ENCODE results near the gene SLC12A8. TPM values are rescaled to one million over a fixed set of nuclear protein-coding genes. Genes with fewer than 3 reads are reported as not detected.
A peak's percentile ranks its signal among the peaks of the same experiment; 100 is the strongest.
"Not testable (repeated sequence)": the region's sequence is repeated elsewhere in the genome, so short reads cannot be mapped to it uniquely, and the experiment has no call there.

The SLC12A8 gene
- total and polyA plus RNA-seq, 12 donors, result 1.0 to 5.9 (median 1.8) TPM

DNA sequence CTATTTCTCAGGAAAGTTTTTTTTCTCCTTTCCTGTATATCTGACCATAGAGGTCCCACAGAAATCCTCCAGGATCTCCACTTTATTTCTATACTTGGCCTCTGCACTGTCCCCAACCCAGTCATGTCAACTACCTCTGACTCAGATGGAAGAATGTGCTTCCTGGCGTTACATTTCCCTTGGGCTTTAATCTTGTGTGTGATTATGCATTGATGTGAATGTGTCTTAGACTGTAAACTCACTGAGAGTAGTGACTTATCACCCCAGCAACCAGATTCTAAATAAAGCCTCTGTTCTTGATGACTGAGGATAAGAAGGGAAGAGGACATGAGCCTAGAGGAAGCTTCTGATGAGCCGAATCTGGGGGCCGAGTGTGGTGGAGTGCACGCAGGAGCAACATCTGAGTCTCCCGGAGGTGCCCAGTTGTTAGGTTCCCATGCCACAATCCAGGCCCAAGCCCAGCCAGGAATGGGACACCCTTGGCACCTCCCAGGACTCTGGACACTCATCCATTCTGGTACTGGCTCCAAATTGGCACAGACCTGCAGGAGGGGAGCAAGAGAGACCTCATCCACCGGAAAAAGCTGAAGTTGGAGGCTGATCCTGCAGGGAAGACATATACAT lies 124.7 kb downstream of the SLC12A8 start:
- intact Hi-C loops (cut with DNase I), result no loop called here
- TF ChIP-seq, protein P1, sequence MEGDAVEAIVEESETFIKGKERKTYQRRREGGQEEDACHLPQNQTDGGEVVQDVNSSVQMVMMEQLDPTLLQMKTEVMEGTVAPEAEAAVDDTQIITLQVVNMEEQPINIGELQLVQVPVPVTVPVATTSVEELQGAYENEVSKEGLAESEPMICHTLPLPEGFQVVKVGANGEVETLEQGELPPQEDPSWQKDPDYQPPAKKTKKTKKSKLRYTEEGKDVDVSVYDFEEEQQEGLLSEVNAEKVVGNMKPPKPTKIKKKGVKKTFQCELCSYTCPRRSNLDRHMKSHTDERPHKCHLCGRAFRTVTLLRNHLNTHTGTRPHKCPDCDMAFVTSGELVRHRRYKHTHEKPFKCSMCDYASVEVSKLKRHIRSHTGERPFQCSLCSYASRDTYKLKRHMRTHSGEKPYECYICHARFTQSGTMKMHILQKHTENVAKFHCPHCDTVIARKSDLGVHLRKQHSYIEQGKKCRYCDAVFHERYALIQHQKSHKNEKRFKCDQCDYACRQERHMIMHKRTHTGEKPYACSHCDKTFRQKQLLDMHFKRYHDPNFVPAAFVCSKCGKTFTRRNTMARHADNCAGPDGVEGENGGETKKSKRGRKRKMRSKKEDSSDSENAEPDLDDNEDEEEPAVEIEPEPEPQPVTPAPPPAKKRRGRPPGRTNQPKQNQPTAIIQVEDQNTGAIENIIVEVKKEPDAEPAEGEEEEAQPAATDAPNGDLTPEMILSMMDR (IDR thresholded peaks at IDR 0.05), result no peak
- TF ChIP-seq POLR2A (IDR thresholded peaks at IDR 0.05), result no peak
- Histone ChIP-seq H3K27ac (no peak overlapping the region), H3K27me3 (no peaks in the 10 kb centered on the region), H3K4me1 (replicated peaks in 1 of 2) (no peaks in the 10 kb centered on the region), H3K4me3 (no peak overlapping the region), H3K9me3 (replicated peaks in 1 of 3) (no peaks in the 10 kb centered on the region), H3K36me3 (replicated peaks in 1 of 2) (no peaks in the 10 kb centered on the region)
- 80 to 83% (median 82%) methylated on average over 6 of the region's 6 CpGs for WGBS, 4 donors
- DNase-seq, result no peak

DNA sequence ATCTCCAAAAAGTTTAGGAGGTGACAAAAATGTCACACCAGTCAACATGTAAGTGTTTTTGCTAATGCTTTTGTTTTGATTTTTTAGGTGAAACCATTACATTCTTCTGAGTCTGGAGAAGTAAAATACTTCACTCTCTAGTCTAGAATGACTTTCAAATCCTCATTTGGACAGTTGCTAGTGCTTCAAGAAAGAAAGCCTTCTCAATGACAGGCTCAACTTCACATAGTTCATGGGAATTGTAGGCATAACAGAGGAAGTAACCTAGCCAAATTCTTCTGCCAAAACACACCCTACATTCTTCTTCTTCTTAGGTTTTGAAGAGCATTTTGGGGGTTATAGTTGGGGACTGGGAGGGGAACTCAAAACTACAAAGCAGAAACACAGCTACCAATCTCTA lies 127.4 kb downstream of the SLC12A8 start:
- DNase-seq, result no peak
- intact Hi-C loops (cut with DNase I), result no loop called here

DNA sequence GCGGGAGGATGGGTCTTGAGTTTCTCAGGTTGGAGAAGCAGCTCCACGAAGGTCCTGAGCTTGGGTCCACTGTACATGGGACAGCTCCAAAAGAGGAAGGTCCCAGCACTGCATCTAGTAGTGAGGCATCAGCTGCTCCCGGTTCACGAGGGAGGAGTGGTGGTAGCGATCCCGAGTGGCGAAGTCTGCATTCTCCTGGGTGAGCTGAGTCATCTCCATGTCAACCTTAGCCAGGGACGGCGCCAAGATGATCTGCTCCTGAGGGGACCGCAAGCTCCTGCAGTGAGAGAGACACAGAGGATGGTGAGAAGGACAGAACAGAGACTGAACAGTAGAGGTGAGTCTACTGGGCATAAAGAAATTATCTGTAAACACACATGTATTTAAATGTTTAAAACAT lies 128.8 kb downstream of the SLC12A8 start:
- H3K4me1 ChIP-seq (replicated peaks in 1 of 2), result peaks cover 0 to 4% of the 10 kb centered on the region in 2 donors
- WGBS, 4 donors, result 83 to 84% (median 84%) methylated on average over 10 of the region's 10 CpGs
- intact Hi-C loops (cut with DNase I), result no loop called here
- no peak overlapping the region for H3K27ac ChIP-seq
- TF ChIP-seq, protein P1 (IDR thresholded peaks at IDR 0.05), result no peak
- no peak for TF ChIP-seq POLR2A (IDR thresholded peaks at IDR 0.05)
- no peak for DNase-seq
- no peak overlapping the region for H3K4me3 ChIP-seq
- no peaks in the 10 kb centered on the region for H3K36me3 ChIP-seq (replicated peaks in 1 of 2)
- H3K27me3 ChIP-seq, result no peaks in the 10 kb centered on the region
- no peaks in the 10 kb centered on the region for H3K9me3 ChIP-seq (replicated peaks in 1 of 3)

More for the DNA sequence above, 127.4 kb downstream of the SLC12A8 start:
- Histone ChIP-seq H3K27ac (no peak overlapping the region), H3K9me3 (replicated peaks in 1 of 3) (no peaks in the 10 kb centered on the region), H3K36me3 (replicated peaks in 1 of 2) (no peaks in the 10 kb centered on the region), H3K4me1 (replicated peaks in 1 of 2) (no peaks in the 10 kb centered on the region), H3K4me3 (no peak overlapping the region), H3K27me3 (no peaks in the 10 kb centered on the region)
- TF ChIP-seq, protein P1 (IDR thresholded peaks at IDR 0.05), result no peak
- no peak for TF ChIP-seq POLR2A (IDR thresholded peaks at IDR 0.05)

DNA sequence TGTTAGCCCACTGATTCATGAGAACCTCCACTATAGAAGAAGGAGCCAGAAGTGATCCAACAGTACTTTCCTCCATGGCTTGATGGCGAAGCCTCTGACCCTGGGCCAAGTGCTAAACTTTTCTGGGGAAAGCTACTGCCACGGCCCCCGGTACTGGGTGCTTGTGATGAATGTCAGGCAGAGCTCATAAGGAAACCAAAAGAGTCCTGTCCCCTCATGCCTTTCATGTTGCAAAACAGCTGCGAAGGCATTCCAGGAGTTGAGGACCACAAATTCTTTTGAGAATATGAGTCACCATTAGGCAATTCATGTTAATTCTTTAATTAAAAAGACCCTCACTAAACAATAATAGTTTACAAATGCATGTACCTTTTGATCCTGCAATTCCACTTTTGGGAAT lies 130.2 kb downstream of the SLC12A8 start:
- H3K9me3 ChIP-seq (replicated peaks in 1 of 3); H3K27me3 ChIP-seq; DNase-seq; intact Hi-C loops (cut with DNase I); H3K36me3 ChIP-seq (replicated peaks in 1 of 2); H3K4me3 ChIP-seq; H3K27ac ChIP-seq; H3K4me1 ChIP-seq (replicated peaks in 1 of 2): not testable (repeated sequence)
- whole genome bisulfite sequencing, 4 donors, result 74 to 86% (median 81%) methylated on average over 4 of the region's 4 CpGs

DNA sequence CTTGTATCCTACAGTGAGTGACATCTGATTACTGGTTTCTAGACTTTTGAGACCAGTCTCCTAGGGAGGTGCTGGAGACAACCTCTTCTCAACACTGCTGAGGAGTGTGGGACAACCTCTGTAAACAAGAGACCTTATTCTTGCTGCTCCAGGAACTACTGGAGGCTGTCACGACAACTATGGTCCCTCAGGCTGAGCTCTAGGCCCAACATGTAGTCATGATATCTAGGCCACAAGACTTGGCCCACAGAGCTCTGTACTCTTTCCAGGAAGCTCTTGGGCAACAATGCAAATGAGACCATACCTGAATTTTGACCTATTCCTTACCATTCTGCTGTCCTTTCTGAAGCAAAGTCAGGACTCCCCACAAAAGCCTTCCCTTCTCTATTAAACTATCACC lies 132.5 kb downstream of the SLC12A8 start:
- no peaks in the 10 kb centered on the region for H3K27me3 ChIP-seq
- H3K4me3 ChIP-seq, result no peak overlapping the region
- intact Hi-C loops (cut with DNase I), result no loop called here
- peaks cover 0 to 4% of the 10 kb centered on the region in 2 donors for H3K4me1 ChIP-seq (replicated peaks in 1 of 2)
- no peaks in the 10 kb centered on the region for H3K36me3 ChIP-seq (replicated peaks in 1 of 2)
- TF ChIP-seq, protein P1 (IDR thresholded peaks at IDR 0.05), result no peak
- no peak for TF ChIP-seq POLR2A (IDR thresholded peaks at IDR 0.05)
- no peak for DNase-seq
- WGBS, 4 donors, result 90 to 100% (median 98%) methylated on average over 1 of the region's 1 CpG
- H3K9me3 ChIP-seq (replicated peaks in 1 of 3), result no peaks in the 10 kb centered on the region
- H3K27ac ChIP-seq, result peak overlapping the region in 1 of 5 donors; percentile 59

Measured in adrenal gland (tissue), 12 donors.